Progenitor cell of endocrine pancreas (in vitro differentiated cells): ENCODE data around the gene ZMYM2. TPM values are rescaled to one million over a fixed set of nuclear protein-coding genes. Genes with fewer than 3 reads are reported as not detected.

Experiments
- DNase-seq: peaks from one replicate; pipeline ENCODE4 v3.0.0; 2021; ENCODE audit warnings: low spot score; ENCODE audit not compliant: unreplicated experiment
- H3K27ac Mint-ChIP-seq: 2 replicates; pipeline ENCODE4 v1.8.0; 2021; ENCODE audit warnings: mild to moderate bottlenecking, moderate library complexity, mixed read lengths
- H3K27me3 Mint-ChIP-seq: 2 replicates; pipeline ENCODE4 v1.8.0; 2021; ENCODE audit warnings: mixed read lengths
- H3K36me3 Mint-ChIP-seq: 2 replicates; pipeline ENCODE4 v1.8.0; 2022; ENCODE audit warnings: mixed read lengths; ENCODE audit not compliant: insufficient read depth
- H3K4me1 Mint-ChIP-seq: 2 replicates; pipeline ENCODE4 v1.8.0; 2021; ENCODE audit warnings: low read depth, mixed read lengths
- H3K4me3 Mint-ChIP-seq: 2 replicates; pipeline ENCODE4 v1.8.0; 2021; ENCODE audit warnings: low read depth, mild to moderate bottlenecking, moderate library complexity, mixed read lengths
- H3K9me3 Mint-ChIP-seq: 2 replicates; pipeline ENCODE4 v1.8.0; 2021; ENCODE audit warnings: low read depth, mixed read lengths
- total RNA-seq: library from RNA; stranded (reverse); gene quantifications from 2 replicates; pipeline ENCODE4 v1.2.1, GENCODE V29; 2021
- TF ChIP-seq, protein P1 (sequence below): fragments of 200-600 bp; sonication (generic); IDR thresholded peaks from one replicate; pipeline ENCODE4 v1.5.0; 2021; ENCODE audit warnings: antibody characterized with exemption, mild to moderate bottlenecking; ENCODE audit not compliant: unreplicated experiment

Gene ZMYM2
- total RNA-seq, 1 donor from 2014 or later = 192 TPM

DNA sequence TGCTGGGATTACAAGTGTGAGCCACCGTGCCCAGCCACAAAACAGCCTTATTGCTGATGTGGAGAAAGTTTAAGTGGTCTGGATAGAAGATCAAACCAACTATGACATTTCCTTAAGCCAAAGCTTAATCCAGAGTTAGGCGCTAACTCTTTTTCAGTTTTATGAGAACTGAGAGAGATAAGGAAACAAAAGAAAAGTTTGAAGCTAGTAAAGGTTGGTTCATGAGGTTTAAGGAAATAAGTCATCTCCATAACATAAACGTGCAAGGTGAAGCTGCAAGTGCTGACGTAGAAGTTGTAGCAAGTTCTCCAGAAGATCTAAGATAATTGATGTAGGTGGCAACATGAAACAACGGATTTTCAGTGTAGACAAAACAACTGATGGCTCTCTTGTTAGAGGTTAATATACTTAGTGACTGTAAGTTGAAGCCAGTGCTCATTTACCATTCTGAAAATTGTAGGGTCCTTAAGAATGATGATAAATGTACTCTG, 41.6 kb downstream of the ZMYM2 start:
- Mint-ChIP-seq H3K27me3 (no peaks in the 10 kb centered on the region), H3K4me3 (no peak overlapping the region), H3K9me3 (no peaks in the 10 kb centered on the region), H3K27ac (peak overlapping the region; percentile 35), H3K4me1 (peaks cover 32% of the 10 kb centered on the region), H3K36me3 (peaks cover 32% of the 10 kb centered on the region)
- DNase-seq = no peak
- TF ChIP-seq, protein P1, sequence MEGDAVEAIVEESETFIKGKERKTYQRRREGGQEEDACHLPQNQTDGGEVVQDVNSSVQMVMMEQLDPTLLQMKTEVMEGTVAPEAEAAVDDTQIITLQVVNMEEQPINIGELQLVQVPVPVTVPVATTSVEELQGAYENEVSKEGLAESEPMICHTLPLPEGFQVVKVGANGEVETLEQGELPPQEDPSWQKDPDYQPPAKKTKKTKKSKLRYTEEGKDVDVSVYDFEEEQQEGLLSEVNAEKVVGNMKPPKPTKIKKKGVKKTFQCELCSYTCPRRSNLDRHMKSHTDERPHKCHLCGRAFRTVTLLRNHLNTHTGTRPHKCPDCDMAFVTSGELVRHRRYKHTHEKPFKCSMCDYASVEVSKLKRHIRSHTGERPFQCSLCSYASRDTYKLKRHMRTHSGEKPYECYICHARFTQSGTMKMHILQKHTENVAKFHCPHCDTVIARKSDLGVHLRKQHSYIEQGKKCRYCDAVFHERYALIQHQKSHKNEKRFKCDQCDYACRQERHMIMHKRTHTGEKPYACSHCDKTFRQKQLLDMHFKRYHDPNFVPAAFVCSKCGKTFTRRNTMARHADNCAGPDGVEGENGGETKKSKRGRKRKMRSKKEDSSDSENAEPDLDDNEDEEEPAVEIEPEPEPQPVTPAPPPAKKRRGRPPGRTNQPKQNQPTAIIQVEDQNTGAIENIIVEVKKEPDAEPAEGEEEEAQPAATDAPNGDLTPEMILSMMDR = no peak

DNA sequence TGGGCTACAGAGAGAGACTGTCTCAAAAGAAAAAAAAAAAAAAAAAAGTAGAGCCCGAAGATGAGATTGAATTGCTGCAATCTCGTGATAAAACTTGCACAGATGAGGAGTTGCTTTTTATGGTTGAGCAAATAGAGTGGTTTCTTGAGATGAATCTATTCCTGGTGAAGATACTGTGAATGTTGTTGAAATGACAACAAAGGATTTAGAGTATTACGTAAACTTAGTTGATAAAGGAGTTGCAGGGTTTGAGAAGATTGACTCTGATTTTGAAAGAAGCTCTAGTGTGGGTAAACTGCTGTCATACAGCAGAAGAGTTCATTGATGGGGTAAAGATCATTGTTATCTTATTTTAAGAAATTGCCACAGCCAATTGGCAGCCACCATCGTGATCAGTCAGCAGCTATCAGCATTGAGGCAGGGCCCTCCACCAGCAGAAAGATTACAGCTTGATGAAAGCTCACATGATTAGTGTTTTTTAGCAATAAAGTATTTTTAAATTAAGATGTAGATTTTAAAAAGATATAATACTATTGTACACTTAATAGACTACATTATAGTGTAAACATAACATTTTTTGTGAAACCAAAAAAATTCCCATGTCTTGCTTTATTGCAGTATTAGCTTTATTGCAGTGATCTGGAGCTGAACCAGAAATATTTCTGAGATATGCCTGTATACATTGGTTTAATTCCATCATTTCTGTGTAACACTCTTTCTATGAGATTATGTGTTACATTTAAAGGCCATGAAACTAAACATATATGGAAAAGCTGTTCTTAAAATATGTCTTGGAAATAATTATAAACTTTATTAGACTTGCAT, 43.1 kb downstream of the ZMYM2 start:
- peaks cover 28% of the 10 kb centered on the region for H3K36me3 Mint-ChIP-seq
- no peak overlapping the region for H3K4me3 Mint-ChIP-seq
- DNase-seq = no peak
- H3K4me1 Mint-ChIP-seq = peaks cover 29% of the 10 kb centered on the region
- H3K27me3 Mint-ChIP-seq = no peaks in the 10 kb centered on the region
- no peaks in the 10 kb centered on the region for H3K9me3 Mint-ChIP-seq
- peak overlapping the region; percentile 33 for H3K27ac Mint-ChIP-seq
- TF ChIP-seq, protein P1 = no peak

- no peaks in the 10 kb centered on the region for H3K9me3 Mint-ChIP-seq
- no peak for DNase-seq
- peaks cover 27% of the 10 kb centered on the region for H3K4me1 Mint-ChIP-seq
- H3K27me3 Mint-ChIP-seq = no peaks in the 10 kb centered on the region
- TF ChIP-seq, protein P1 = no peak
- H3K27ac Mint-ChIP-seq = peak overlapping the region; percentile 92
- peaks cover 29% of the 10 kb centered on the region for H3K36me3 Mint-ChIP-seq
- H3K4me3 Mint-ChIP-seq = no peak overlapping the region
Observed at GRCh38 chr13:20002787-20003186, 44.3 kb downstream of the ZMYM2 start.

- no peaks in the 10 kb centered on the region for H3K9me3 Mint-ChIP-seq
- H3K36me3 Mint-ChIP-seq = peaks cover 44% of the 10 kb centered on the region
- no peak for DNase-seq
- no peak overlapping the region for H3K27ac Mint-ChIP-seq
- peaks cover 14% of the 10 kb centered on the region for H3K4me1 Mint-ChIP-seq
- no peaks in the 10 kb centered on the region for H3K27me3 Mint-ChIP-seq
- H3K4me3 Mint-ChIP-seq = no peak overlapping the region
- TF ChIP-seq, protein P1 = no peak
Observed at GRCh38 chr13:20006206-20006605, 47.7 kb downstream of the ZMYM2 start.

DNA sequence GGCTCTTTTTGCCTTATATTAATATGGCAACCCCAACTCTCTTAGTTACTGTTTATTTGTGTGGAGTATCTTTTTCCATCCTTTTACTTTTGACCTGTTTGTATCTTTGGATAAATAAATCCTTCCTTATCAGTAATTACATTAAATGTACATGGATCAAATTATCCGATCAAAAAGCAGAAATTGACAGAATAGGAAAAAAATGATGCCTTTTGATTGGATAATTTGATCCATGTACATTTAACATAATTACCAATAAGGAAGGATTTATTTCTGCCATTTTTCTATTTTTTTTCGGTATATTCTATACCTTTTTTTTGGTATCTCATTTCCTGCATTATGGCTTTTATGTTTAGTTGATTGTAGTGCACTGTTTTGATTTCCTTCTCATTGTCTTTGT, 57.2 kb downstream of the ZMYM2 start:
- TF ChIP-seq, protein P1 = no peak
- no peak overlapping the region for H3K27ac Mint-ChIP-seq
- H3K36me3 Mint-ChIP-seq = peaks cover 66% of the 10 kb centered on the region
- peaks cover 41% of the 10 kb centered on the region for H3K9me3 Mint-ChIP-seq
- no peak for DNase-seq
- H3K4me1 Mint-ChIP-seq = peaks cover 6% of the 10 kb centered on the region
- H3K27me3 Mint-ChIP-seq = no peaks in the 10 kb centered on the region
- H3K4me3 Mint-ChIP-seq = no peak overlapping the region
